ENCODE results near the gene SMAD6. TPM values are rescaled to one million over a fixed set of nuclear protein-coding genes. Genes with fewer than 3 reads are reported as not detected.

Gene SMAD6
- total RNA-seq, 4 donors from 2014 or later: 9.4 to 18.9 (median 14.3) TPM

GRCh38 chr15:66725464-66725785 lies 23.4 kb downstream of the SMAD6 start:
- intact Hi-C loops (cut with DNase I): no loop called here
- H3K27me3 ChIP-seq: no peaks in the 10 kb centered on the region
- no peak overlapping the region for H3K4me3 ChIP-seq
- H3K27ac ChIP-seq (replicated peaks in 1 of 4): peak overlapping the region in 3 of 4 donors; percentile 3 to 56 (median 50)
- H3K9me3 ChIP-seq: no peaks in the 10 kb centered on the region
- peaks cover 0 to 7% (median 0%) of the 10 kb centered on the region in 4 donors for H3K36me3 ChIP-seq
- no peak for TF ChIP-seq POLR2A (IDR thresholded peaks at IDR 0.05; ENCODE audit: low read depth)
- TF ChIP-seq, protein P1, sequence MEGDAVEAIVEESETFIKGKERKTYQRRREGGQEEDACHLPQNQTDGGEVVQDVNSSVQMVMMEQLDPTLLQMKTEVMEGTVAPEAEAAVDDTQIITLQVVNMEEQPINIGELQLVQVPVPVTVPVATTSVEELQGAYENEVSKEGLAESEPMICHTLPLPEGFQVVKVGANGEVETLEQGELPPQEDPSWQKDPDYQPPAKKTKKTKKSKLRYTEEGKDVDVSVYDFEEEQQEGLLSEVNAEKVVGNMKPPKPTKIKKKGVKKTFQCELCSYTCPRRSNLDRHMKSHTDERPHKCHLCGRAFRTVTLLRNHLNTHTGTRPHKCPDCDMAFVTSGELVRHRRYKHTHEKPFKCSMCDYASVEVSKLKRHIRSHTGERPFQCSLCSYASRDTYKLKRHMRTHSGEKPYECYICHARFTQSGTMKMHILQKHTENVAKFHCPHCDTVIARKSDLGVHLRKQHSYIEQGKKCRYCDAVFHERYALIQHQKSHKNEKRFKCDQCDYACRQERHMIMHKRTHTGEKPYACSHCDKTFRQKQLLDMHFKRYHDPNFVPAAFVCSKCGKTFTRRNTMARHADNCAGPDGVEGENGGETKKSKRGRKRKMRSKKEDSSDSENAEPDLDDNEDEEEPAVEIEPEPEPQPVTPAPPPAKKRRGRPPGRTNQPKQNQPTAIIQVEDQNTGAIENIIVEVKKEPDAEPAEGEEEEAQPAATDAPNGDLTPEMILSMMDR (IDR thresholded peaks at IDR 0.05): no peak
- TF ChIP-seq POLR2AphosphoS5 (IDR thresholded peaks at IDR 0.05): no peak
- no peak for TF ChIP-seq EP300 (IDR thresholded peaks at IDR 0.05)
- peaks cover 26 to 80% (median 45%) of the 10 kb centered on the region in 4 donors for H3K4me1 ChIP-seq
- no peak for DNase-seq (ENCODE audit: extremely low spot score)

- peaks cover 29 to 76% (median 44%) of the 10 kb centered on the region in 4 donors for H3K4me1 ChIP-seq
- H3K27me3 ChIP-seq: no peaks in the 10 kb centered on the region
- intact Hi-C loops (cut with DNase I): no loop called here
- H3K4me3 ChIP-seq: no peak overlapping the region
- TF ChIP-seq POLR2A (IDR thresholded peaks at IDR 0.05; ENCODE audit: low read depth) (no peak), EP300 (IDR thresholded peaks at IDR 0.05) (no peak), POLR2AphosphoS5 (IDR thresholded peaks at IDR 0.05) (no peak)
- TF ChIP-seq, protein P1 (IDR thresholded peaks at IDR 0.05): no peak
- DNase-seq (ENCODE audit: extremely low spot score): no peak
- no peaks in the 10 kb centered on the region for H3K9me3 ChIP-seq
- peak overlapping the region in 2 of 4 donors; percentile 3 to 56 for H3K27ac ChIP-seq (replicated peaks in 1 of 4)
- H3K36me3 ChIP-seq: peaks cover 0 to 7% (median 0%) of the 10 kb centered on the region in 4 donors
- 100% methylated on average over 2 of the region's 2 CpGs for WGBS
Observed at GRCh38 chr15:66726386-66726785, 24.4 kb downstream of the SMAD6 start.

GRCh38 chr15:66729331-66729951 lies 27.4 kb downstream of the SMAD6 start:
- whole genome bisulfite sequencing: 21% methylated on average over 24 of the region's 26 CpGs
- no peak for DNase-seq (ENCODE audit: extremely low spot score)
- Histone ChIP-seq H3K27me3 (no peaks in the 10 kb centered on the region), H3K9me3 (no peaks in the 10 kb centered on the region), H3K4me3 (peak overlapping the region; percentile 28 to 49 (median 44)), H3K4me1 (peaks cover 35 to 59% (median 46%) of the 10 kb centered on the region in 4 donors), H3K36me3 (peaks cover 0 to 7% (median 0%) of the 10 kb centered on the region in 4 donors), H3K27ac (replicated peaks in 1 of 4) (peak overlapping the region; percentile 68 to 79 (median 70))
- no peak for TF ChIP-seq POLR2AphosphoS5 (IDR thresholded peaks at IDR 0.05)
- TF ChIP-seq EP300 (IDR thresholded peaks at IDR 0.05): no peak
- TF ChIP-seq, protein P1 (IDR thresholded peaks at IDR 0.05): no peak
- no peak for TF ChIP-seq POLR2A (IDR thresholded peaks at IDR 0.05; ENCODE audit: low read depth)
- intact Hi-C loops (cut with DNase I): no loop called here

DNA sequence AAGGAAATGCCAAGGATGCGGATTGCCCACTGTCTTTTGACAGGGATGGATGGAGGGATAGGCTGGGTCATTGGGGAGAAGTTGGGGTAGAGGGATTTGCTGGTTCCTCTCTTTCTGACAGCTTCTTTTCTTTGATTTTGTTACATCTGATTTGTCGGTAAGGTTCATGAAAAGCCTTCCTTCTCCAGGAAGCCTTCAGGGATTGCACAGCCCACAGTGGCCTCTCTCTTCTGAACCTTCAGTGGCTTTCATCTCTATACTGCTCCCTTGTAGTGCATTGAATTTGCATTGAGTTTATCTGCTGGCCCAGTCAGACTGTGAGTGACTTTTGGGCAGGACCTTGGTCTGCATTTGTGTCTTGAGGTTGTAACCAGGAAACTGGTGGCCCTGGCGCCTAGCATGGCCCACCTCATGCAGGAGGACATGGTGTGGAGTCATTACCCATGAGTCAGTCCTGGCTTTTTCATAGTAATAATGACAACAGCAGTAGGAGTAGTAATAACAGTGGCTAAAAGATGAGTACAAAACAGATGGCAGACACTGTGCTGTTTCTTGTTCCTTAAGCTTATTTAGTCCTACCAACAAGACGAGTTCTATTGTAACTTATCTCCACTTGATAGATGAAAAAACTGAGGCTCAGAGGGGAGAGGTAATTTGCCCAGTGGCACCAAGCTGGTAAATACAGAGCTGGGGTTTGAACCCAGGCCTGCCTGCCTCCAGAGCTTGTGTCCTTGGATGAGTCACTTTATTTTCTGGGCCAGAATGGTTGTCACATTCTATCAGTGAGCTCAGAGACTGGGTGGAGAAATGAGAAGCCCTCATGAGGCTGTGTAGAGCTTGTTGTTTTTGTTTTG lies 28.4 kb downstream of the SMAD6 start:
- DNase-seq (ENCODE audit: extremely low spot score): no peak
- TF ChIP-seq, protein P1 (IDR thresholded peaks at IDR 0.05): no peak
- TF ChIP-seq POLR2A (IDR thresholded peaks at IDR 0.05; ENCODE audit: low read depth) (no peak), POLR2AphosphoS5 (IDR thresholded peaks at IDR 0.05) (no peak), EP300 (IDR thresholded peaks at IDR 0.05) (no peak)
- peak overlapping the region in 3 of 4 donors; percentile 68 to 79 (median 71) for H3K27ac ChIP-seq (replicated peaks in 1 of 4)
- no peak overlapping the region for H3K4me3 ChIP-seq
- intact Hi-C loops (cut with DNase I): no loop called here
- H3K9me3 ChIP-seq: no peaks in the 10 kb centered on the region
- H3K4me1 ChIP-seq: peaks cover 35 to 58% (median 45%) of the 10 kb centered on the region in 4 donors
- H3K27me3 ChIP-seq: no peaks in the 10 kb centered on the region
- 91% methylated on average over 4 of the region's 4 CpGs for WGBS
- peaks cover 0 to 7% (median 0%) of the 10 kb centered on the region in 4 donors for H3K36me3 ChIP-seq
